GM21717 (cell line): ENCODE results near the gene FMO4.
"Not testable (repeated sequence)": the region's sequence is repeated elsewhere in the genome, so short reads cannot be mapped to it uniquely, and the experiment has no call there.

Experiments used
- ATAC-seq: cut with Tn5 transposase; IDR thresholded peaks from one replicate; pipeline ENCODE4 v1.9.1; 2021; ENCODE audit warnings: mild to moderate bottlenecking, moderate library complexity; ENCODE audit not compliant: unreplicated experiment

FMO4 gene

DNA sequence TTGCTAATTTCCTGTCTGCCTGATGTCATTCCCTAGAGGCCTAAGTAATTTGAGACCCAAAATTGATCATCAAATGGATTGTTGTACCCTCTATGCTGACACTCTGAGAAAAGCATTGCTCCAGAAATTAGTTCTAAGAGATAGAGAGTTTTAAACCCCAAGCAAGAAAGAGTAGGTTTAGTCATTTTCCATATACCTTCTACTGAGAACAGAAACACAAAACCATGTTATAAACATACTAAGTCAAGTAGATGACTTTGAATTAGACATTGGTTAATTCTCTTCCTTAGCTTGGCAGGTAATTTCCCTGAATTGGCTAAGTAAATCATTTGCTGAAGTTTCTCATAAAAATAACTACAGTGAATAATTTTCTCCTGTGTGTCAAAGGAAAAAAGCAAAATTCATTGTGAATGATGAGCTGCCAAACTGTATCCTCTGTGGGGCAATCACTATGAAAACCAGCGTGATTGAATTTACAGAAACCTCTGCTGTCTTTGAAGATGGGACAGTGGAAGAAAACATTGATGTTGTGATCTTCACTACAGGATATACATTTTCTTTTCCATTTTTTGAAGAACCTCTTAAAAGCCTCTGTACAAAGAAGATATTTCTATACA, 20.1 kb downstream of the FMO4 start:
- ATAC-seq, result no peak

- no peak for ATAC-seq
These were observed 22.0 kb downstream of the FMO4 start for GRCh38 chr1:171335964-171336363.

DNA sequence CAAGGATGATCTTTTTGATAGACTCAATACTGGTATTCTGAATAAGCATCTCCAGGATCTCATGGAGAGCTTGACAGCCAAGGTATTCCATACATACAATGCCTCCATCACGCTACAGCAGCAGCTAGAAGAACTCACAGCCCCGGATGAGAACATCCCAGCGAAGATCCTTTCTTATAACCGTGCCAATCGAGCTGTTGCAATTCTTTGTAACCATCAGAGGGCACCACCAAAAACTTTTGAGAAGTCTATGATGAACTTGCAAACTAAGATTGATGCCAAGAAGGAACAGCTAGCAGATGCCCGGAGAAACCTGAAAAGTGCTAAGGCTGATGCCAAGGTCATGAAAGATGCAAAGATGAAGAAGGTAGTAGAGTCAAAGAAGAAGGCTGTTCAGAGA, 25.4 kb downstream of the FMO4 start:
- not testable (repeated sequence) for ATAC-seq

DNA sequence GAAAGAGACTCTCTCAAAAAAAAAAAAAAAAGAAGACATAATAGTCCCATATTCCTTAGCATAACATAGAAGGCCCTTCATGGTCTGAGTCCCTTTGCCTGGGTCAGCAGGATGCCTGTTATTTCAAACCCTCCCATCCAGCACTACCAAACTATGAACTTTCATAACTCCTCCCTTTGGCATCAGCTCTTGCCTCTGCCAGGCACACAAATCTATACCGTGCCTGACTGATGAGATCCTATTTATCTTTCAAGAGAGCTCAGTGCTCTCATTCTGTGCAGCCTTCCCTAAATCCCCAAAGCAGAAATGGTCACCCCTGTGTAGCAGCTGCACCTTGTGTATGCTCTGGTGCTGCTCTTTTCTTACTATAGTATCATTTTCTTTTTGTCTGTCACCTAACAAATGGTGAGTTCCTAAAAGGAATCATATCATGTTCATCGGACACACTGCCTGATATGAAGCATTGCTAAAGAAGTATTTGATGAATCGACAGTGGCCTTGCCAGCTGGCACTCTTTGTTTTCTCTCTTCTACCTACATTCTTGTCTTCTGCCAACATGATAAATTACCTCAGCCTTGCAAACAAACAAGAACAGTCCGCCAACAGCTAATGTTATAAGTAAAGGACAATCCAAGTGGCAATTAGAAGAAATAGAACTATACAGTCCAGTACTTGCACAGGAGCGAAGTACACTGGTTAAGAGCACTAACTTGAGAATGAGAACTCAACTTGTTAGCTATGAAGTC, 29.9 kb downstream of the FMO4 start:
- ATAC-seq, result no peak

GRCh38 chr1:171344473-171344820, 30.5 kb downstream of the FMO4 start:
- no peak for ATAC-seq

DNA sequence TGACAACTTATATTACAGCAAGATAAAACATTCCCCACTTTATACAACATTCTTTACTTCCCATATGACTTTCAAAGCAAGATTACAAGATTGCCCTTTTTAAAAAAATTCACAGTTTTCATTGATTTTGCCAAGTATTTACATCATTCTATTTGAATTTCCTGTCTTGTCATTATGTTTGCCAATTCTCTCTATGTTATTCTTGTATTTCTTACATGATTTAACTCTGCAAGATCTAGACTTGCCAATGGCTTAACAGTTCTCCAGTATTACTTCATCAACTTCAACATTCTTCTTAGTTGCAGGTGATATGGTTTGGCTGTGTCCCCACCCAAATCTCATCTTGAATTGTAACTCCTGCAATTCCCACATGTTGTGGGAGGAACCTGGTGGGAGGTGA, 31.6 kb downstream of the FMO4 start:
- ATAC-seq, result no peak

DNA sequence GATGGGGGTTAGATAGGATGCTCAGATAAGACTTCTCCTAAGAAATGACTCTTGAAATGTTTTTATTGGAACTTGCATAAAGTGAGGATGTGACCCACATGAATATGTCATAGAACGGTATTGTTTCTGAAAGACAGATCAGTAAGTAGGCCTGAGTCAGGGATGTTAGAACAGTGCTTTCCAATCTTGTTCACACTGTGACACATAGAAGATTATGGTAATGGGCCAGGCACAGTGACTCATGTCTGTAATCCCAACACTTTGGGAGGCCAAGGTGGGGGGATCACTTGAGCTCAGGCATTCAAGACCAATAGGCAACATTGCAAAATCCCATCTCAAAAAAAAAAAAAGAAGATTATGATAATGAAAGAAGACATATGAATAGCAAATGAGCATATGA, 32.9 kb downstream of the FMO4 start:
- ATAC-seq, result no peak

DNA sequence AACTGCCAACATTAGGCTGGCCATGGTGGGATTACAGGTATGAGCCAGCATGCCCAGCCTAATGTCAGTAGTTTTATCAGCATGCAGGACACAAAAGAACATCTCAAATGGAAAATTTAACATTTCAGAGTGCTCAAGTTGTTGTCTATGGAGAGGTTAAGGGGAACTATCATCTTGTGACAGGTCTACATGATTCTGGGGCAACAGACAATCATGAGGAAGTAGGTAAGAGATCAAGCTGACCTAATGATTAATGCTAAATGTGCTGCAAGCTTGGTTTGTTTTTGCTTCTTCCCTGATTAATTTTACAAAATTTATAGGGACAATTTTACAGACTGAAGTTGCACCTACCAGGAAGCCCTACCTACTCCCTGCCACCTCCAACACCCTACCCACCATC, 36.6 kb downstream of the FMO4 start:
- ATAC-seq, result no peak

DNA sequence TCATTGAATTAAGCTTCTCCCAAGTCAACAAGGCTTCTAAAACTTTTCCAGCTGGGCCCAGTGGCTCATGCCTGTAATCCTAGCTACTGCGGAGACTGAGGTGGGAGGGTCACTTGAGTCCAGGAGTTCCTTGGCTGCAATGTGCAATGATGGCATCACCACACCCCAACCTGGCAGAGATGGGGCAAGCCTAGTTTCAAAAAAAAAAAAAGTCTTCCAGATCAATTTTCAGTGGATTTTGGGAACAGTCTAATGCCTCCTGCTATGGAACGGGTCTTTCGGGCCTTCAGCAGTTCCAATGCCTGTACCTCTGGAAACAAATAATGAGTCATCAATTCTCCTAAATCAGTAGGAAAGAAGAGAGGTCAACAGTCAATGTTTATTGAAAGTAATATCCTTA, 38.0 kb downstream of the FMO4 start:
- ATAC-seq, result no peak

GRCh38 chr1:171352554-171352953, 38.6 kb downstream of the FMO4 start:
- ATAC-seq, result no peak

DNA sequence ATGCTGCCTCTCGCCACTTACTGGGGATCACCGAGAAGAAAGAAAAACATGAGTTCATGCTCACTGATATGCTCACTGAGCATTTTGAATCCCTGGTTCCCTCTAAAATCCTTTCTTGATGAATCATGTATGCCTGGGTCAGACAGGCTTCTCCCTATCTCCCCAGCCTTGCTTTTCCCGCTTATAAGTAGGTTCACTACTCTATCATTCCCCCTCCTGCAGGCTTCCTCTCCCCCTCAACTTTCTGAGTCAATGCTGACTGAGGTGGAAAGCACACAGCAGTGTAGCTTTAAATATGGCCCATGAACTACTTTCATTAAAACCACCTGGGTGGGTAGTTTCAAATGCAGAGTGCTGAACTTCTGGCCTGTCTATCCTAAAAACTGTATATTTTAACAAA, 41.7 kb downstream of the FMO4 start:
- no peak for ATAC-seq

DNA sequence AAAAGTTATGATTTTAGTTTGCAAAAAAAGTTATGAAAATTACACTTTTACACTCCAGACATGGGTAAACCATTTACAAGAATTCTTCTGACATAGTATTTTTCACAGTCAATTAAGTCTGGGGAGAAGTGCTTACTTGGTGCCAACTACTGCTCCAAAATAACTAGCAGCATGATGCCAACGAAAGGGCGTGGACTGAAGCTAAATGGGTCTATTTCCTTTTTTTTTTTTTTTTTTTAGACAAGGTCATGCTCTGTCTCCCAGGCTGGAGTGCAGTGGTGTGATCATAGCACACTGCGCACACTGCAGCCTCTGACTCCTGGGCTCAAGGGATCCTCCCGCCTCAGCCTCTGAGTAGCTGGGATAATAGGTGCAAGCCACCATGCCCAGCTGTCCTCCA, 43.2 kb downstream of the FMO4 start:
- ATAC-seq, result no peak

- not testable (repeated sequence) for ATAC-seq
These were observed 45.3 kb downstream of the FMO4 start for GRCh38 chr1:171359355-171359648.

GRCh38 chr1:171359731-171360527, 45.9 kb downstream of the FMO4 start:
- ATAC-seq, result not testable (repeated sequence)

DNA sequence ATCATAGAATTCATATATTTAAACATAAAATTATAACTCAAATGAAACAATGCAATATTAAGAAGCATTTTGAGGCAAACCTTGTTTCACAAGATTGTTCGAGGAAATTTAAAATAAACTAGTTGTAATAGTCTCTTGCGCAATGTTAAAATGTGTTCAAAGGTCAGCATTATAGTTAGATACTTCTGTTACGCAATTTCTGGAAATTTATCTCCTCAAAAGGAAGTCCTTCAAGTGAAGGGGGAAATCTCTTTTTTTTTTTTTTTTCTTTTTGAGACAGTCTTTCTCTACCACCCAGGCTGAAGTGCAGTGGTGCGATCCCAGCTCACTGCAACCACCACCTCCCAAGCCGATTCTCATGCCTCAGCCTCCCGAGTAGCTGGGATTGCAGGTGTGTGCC, 52.1 kb downstream of the FMO4 start:
- ATAC-seq, result no peak

DNA sequence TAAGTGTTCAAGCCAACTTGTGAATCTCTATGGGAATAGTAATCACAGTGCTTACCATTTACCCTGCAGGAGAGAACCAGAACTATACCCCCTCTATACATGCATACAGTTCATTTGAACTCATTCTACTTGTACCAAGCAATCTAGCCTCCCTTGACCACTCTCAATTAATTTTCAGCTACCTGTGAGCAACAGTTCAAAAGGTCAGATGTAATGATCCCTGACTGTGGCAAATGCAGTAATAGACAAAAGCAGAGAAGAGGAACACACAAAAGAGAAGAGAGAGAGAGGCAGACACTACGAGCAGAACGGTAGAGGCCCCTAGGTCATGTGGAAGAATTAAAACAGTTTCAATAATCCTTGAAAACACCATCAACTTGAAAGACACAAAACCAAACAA, 52.8 kb downstream of the FMO4 start:
- ATAC-seq, result no peak

GRCh38 chr1:171367436-171367835, 53.5 kb downstream of the FMO4 start:
- ATAC-seq, result no peak

DNA sequence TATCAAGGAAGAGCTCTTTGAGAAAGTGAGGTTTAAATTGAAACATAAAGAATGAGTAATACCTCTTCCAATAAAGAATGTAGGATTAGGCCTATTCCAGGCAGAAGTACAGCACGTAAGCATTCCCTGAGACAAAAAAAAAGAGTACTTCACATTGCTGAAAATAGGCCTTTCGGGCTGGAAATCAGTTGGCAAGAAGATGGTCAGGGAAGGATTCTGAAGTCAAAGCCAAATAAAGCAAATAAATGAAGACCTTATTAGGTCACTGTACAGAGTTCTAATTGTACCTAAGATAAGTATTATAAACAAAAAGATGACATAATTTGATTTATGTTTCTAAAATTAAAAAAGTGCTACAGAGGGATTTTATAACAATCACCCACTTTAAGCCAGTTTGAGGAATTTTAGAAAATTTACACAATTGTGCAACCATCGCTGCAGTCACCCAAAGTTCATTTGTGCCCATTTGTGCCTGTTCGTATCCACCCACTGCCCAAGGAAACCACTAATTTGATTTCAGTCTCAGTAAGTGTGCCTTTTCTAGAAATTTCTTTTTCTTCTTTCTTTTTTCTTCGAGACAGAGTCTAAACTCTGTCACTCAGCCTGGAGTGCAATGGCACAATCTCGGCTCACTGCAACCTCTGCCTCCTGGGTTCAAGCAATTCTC, 58.6 kb downstream of the FMO4 start:
- ATAC-seq, result no peak

- ATAC-seq, result not testable (repeated sequence)
These were observed 59.6 kb downstream of the FMO4 start for GRCh38 chr1:171373357-171374122.

- no peak for ATAC-seq
These were observed 65.9 kb downstream of the FMO4 start for GRCh38 chr1:171379846-171380245.

DNA sequence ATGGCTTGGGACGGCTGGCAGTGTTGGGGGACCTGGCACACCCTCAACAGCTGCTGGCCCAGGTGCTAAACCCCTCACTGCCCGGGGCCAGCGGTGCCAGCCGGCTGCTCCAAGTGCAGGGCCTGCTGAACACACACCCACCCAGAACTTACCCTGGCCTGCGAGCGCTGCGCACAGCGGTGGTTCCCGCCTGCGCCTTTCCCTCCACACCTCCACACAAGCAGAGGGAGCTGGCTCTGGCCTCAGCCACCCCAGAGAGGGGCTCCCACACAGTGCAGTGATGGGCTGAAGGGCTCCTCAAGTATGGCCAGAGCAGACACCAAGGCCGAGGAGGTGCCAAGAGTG, 67.9 kb downstream of the FMO4 start:
- no peak for ATAC-seq
